ENCODE measurements around the gene PEX10. TPM values are rescaled to one million over a fixed set of nuclear protein-coding genes. Genes with fewer than 3 reads are reported as not detected.
"Not testable (repeated sequence)": the region's sequence is repeated elsewhere in the genome, so short reads cannot be mapped to it uniquely, and the experiment has no call there.

The PEX10 gene
- total RNA-seq, 8 experiments from 2014 or later, result 11.3 to 27.8 (median 20.9) TPM

GRCh38 chr1:2440346-2440745 is 28.0 kb upstream of the PEX10 start:
- H3K4me1 ChIP-seq (replicated peaks in 1 of 2), result peaks cover 31 to 42% of the 10 kb centered on the region in 2 donors
- not testable (repeated sequence) for H3K27ac ChIP-seq; H3K4me3 ChIP-seq; ATAC-seq (replicated peaks in 6 of 8)
- 85 to 96% (median 92%) methylated on average over 5 to 21 of the region's 23 CpGs; no CpG with 5 or more reads in 1 of the 10 experiments for WGBS, 10 experiments
- in situ Hi-C loops (cut with MboI; ENCODE audit: low pct_unique_long_range_greater_than_20kb in 2 of 9, low sequenced_read_pairs in 9 of 9, unreplicated experiment in 9 of 9), result loop anchor here in 1 of 9 experiments (25.0 kb wide), 1 partner anchor 97 kb away; the partner anchor contains the start of genes HES5 and PANK4

DNA sequence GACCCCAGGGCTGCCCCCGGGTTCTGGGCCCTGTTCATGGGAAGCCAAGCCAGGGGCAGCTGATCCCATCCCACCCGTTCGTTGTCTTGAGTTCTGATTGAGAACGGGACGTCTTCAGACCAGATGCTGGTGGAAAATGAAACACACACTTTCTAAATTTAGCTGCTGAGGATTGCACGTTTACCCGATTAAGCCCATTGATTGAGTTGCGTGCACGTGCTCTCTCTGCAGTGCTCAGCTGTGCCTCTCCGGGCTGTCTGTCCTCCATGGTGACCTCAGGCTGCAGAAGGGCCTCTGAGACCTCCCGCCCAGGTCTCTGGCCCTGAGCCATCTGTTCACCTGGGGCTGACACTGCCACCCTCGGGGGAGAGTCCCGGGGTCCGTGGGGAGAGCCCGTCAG is 27.0 kb upstream of the PEX10 start:
- 39 to 70% (median 60%) methylated on average over 1 to 13 of the region's 15 CpGs; no CpG with 5 or more reads in 6 of the 10 experiments for WGBS, 10 experiments
- Histone ChIP-seq H3K27ac (peak overlapping the region in 1 of 2 donors; percentile 48), H3K4me3 (no peak overlapping the region), H3K4me1 (replicated peaks in 1 of 2) (peaks cover 22 to 40% of the 10 kb centered on the region in 2 donors)
- ATAC-seq (replicated peaks in 6 of 8), result no peak
- in situ Hi-C loops (cut with MboI; ENCODE audit: low pct_unique_long_range_greater_than_20kb in 2 of 9, low sequenced_read_pairs in 9 of 9, unreplicated experiment in 9 of 9), result loop anchor here in 1 of 9 experiments (25.0 kb wide), 1 partner anchor 98 kb away; the partner anchor contains the start of genes HES5 and PANK4

GRCh38 chr1:2438641-2439040 is 26.3 kb upstream of the PEX10 start:
- Histone ChIP-seq H3K27ac (no peak overlapping the region), H3K4me1 (replicated peaks in 1 of 2) (peaks cover 25 to 42% of the 10 kb centered on the region in 2 donors), H3K4me3 (no peak overlapping the region)
- in situ Hi-C loops (cut with MboI; ENCODE audit: low pct_unique_long_range_greater_than_20kb in 2 of 9, low sequenced_read_pairs in 9 of 9, unreplicated experiment in 9 of 9), result loop anchor here in 1 of 9 experiments (25.0 kb wide), 1 partner anchor 99 kb away; the partner anchor contains the start of genes HES5 and PANK4
- 69 to 100% (median 90%) methylated on average over 1 to 10 of the region's 14 CpGs; no CpG with 5 or more reads in 6 of the 10 experiments for WGBS, 10 experiments
- ATAC-seq (replicated peaks in 6 of 8), result no peak

GRCh38 chr1:2438038-2438437 is 25.7 kb upstream of the PEX10 start:
- Histone ChIP-seq H3K4me1 (replicated peaks in 1 of 2) (peaks cover 28 to 45% of the 10 kb centered on the region in 2 donors), H3K4me3 (no peak overlapping the region), H3K27ac (no peak overlapping the region)
- 48 to 91% (median 83%) methylated on average over 2 to 9 of the region's 15 CpGs; no CpG with 5 or more reads in 6 of the 10 experiments for WGBS, 10 experiments
- in situ Hi-C loops (cut with MboI; ENCODE audit: low pct_unique_long_range_greater_than_20kb in 2 of 9, low sequenced_read_pairs in 9 of 9, unreplicated experiment in 9 of 9), result loop anchor here in 1 of 9 experiments (25.0 kb wide), 1 partner anchor 99 kb away; the partner anchor contains the start of genes HES5 and PANK4
- ATAC-seq (replicated peaks in 6 of 8), result peak in 1 of 8 experiments; percentile 62

- 45 to 100% (median 75%) methylated on average over 1 to 14 of the region's 15 CpGs; no CpG with 5 or more reads in 2 of the 10 experiments for WGBS, 10 experiments
- Histone ChIP-seq H3K27ac (no peak overlapping the region), H3K4me1 (replicated peaks in 1 of 2) (peaks cover 28 to 45% of the 10 kb centered on the region in 2 donors), H3K4me3 (no peak overlapping the region)
- in situ Hi-C loops (cut with MboI; ENCODE audit: low pct_unique_long_range_greater_than_20kb in 2 of 9, low sequenced_read_pairs in 9 of 9, unreplicated experiment in 9 of 9), result loop anchor here in 1 of 9 experiments (25.0 kb wide), 1 partner anchor 100 kb away; the partner anchor contains the start of genes HES5 and PANK4
- no peak for ATAC-seq (replicated peaks in 6 of 8)
Measured at GRCh38 chr1:2437617-2438016, 25.3 kb upstream of the PEX10 start.

DNA sequence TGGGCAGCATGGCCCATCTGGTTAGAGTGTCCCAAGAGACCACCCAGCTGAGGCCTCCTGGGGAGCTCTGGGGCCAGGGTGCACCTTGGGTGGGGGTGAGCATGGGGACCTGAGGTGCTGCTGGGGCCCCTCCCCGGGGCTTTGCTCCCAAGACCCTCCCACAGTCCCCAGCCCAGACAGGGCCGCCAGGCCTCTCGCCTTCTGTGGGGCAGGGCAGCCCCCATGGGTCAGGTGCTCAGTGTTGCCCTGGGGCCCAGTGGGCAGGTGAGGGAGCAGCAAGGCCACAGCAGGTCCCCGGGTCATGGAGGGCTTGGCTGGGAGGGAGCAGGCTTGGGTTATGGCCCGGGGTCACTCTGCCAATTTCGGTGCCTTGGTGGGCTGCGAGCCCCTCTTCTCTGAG is 24.5 kb upstream of the PEX10 start:
- Histone ChIP-seq H3K4me1 (replicated peaks in 1 of 2) (peaks cover 33 to 49% of the 10 kb centered on the region in 2 donors), H3K4me3 (no peak overlapping the region), H3K27ac (no peak overlapping the region)
- in situ Hi-C loops (cut with MboI; ENCODE audit: low pct_unique_long_range_greater_than_20kb in 2 of 9, low sequenced_read_pairs in 9 of 9, unreplicated experiment in 9 of 9), result loop anchor here in 1 of 9 experiments (25.0 kb wide), 1 partner anchor 100 kb away; the partner anchor contains the start of genes HES5 and PANK4
- 17 to 68% (median 33%) methylated on average over 1 to 4 of the region's 7 CpGs; no CpG with 5 or more reads in 7 of the 10 experiments for WGBS, 10 experiments
- ATAC-seq (replicated peaks in 6 of 8), result no peak

DNA sequence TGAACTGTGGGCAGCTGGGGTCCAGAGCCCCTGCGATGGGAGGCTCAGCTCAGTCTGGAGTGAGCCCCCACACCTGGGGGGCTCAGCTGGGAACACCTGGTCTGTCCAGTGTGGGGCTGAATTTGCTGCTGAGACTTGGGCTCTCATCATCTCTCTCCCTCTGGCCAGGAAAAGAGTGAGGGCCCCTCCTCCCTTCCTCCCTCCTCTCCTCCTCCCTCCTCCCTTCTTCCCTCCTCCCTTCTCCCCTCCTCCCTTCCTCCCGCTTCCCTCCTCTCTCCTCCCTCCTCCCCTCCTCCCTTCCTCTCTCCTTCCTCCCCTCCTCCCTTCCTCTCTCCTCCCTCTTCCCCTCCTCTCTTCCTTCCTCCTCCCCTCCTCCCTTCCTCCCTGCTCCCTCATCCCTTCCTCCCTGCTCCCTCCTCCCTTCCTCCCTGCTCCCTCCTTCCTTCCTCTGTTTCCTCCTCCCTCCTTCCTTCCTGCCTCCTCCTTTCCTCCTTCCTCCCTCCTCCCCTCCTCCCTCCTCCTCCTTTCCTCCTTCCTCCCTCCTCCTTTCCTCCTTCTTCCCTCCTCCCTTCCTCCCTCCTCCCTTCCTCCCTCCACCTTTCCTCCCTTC is 23.5 kb upstream of the PEX10 start:
- no peak overlapping the region for H3K4me3 ChIP-seq
- H3K27ac ChIP-seq, result no peak overlapping the region
- in situ Hi-C loops (cut with MboI; ENCODE audit: low pct_unique_long_range_greater_than_20kb in 2 of 9, low sequenced_read_pairs in 9 of 9, unreplicated experiment in 9 of 9), result loop anchor here in 1 of 9 experiments (25.0 kb wide), 1 partner anchor 101 kb away; the partner anchor contains the start of genes HES5 and PANK4
- ATAC-seq (replicated peaks in 6 of 8), result no peak
- no CpG with 5 or more reads among the region's 2 CpGs for WGBS, 10 experiments
- peaks cover 44 to 59% of the 10 kb centered on the region in 2 donors for H3K4me1 ChIP-seq (replicated peaks in 1 of 2)

DNA sequence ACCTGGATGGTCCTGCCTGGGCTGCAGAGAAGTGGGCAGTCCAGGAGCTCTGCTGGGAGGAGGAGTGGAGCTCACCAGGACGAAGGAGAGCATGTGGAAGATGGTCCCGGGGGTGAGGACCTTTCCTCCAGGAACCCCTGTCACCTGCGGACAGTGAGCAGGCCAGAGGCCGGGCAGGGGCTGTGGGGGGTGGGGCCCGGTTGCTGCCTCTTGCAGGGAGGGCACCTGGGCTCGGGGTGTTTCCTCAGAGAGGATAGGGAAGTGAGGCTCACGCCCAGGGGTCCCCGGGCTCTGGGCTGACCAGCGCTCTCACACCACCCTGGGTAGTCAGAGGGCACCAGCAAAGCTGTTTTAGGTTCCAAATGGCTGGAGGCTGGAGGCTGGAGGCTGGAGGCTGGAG is 22.7 kb upstream of the PEX10 start:
- ATAC-seq (replicated peaks in 6 of 8), result no peak
- H3K27ac ChIP-seq, result no peak overlapping the region
- peaks cover 46 to 61% of the 10 kb centered on the region in 2 donors for H3K4me1 ChIP-seq (replicated peaks in 1 of 2)
- WGBS, 10 experiments, result 78 to 80% methylated on average over 1 to 2 of the region's 9 CpGs; no CpG with 5 or more reads in 8 of the 10 experiments
- in situ Hi-C loops (cut with MboI; ENCODE audit: low pct_unique_long_range_greater_than_20kb in 2 of 9, low sequenced_read_pairs in 9 of 9, unreplicated experiment in 9 of 9), result loop anchor here in 1 of 9 experiments (25.0 kb wide), 1 partner anchor 102 kb away; the partner anchor contains the start of genes HES5 and PANK4
- H3K4me3 ChIP-seq, result no peak overlapping the region

- Histone ChIP-seq H3K4me1 (replicated peaks in 1 of 2) (peaks cover 40 to 52% of the 10 kb centered on the region in 2 donors), H3K4me3 (no peak overlapping the region), H3K27ac (no peak overlapping the region)
- no peak for ATAC-seq (replicated peaks in 6 of 8)
- in situ Hi-C loops (cut with MboI; ENCODE audit: low pct_unique_long_range_greater_than_20kb in 2 of 9, low sequenced_read_pairs in 9 of 9, unreplicated experiment in 9 of 9), result loop anchor here in 1 of 9 experiments (25.0 kb wide), 1 partner anchor 103 kb away; the partner anchor contains the start of genes HES5 and PANK4
- 40 to 86% (median 80%) methylated on average over 1 to 24 of the region's 34 CpGs; no CpG with 5 or more reads in 6 of the 10 experiments for WGBS, 10 experiments
Measured at GRCh38 chr1:2433936-2434655, 21.7 kb upstream of the PEX10 start.

DNA sequence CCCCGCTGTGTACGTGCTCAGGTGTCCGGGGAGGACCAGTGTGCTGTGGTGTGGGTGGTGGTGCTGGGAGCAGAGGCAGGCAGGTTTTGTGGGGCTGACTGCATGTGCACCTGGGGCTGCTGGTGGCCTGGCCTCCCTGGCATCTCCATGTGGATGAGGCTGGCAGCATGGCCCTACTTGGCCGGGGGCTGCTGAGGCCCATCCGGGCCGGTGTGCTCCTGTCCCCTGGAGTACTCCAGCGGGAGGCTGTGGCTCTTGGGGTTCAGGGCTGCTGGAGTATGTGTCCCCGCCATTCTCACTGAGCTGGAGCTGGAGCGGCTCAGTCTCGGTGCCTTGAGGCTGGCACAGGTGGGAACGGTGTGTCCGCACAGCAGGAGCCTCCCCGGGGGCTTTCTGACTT is 20.8 kb upstream of the PEX10 start:
- in situ Hi-C loops (cut with MboI; ENCODE audit: low pct_unique_long_range_greater_than_20kb in 2 of 9, low sequenced_read_pairs in 9 of 9, unreplicated experiment in 9 of 9), result loop anchor here in 1 of 9 experiments (25.0 kb wide), 1 partner anchor 104 kb away; the partner anchor contains the start of genes HES5 and PANK4
- 11 to 100% (median 81%) methylated on average over 1 to 12 of the region's 13 CpGs; no CpG with 5 or more reads in 2 of the 10 experiments for WGBS, 10 experiments
- H3K4me1 ChIP-seq (replicated peaks in 1 of 2), result peaks cover 39 to 47% of the 10 kb centered on the region in 2 donors

DNA sequence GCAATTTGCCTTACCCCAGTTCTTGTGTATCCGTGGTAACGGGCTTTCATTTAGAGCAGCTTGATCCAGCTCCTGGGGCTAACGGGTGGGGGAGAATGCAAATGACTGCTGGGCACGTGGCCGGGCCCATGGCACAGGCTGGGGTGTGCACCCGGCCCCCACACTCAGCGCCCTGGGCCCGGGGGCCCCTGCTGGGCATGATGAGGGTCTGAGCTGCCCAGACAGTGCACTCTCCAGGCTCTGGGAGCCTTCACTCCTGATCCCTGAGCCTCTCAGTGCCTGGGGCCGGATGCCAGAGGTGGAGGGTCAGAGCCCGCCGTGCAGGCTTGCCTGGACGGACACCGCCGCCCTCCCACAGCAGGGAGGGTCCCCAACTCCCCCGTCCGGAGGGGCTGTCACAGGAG is 20.1 kb upstream of the PEX10 start:
- 6 to 34% (median 18%) methylated on average over 2 to 8 of the region's 16 CpGs; no CpG with 5 or more reads in 6 of the 10 experiments for WGBS, 10 experiments
- in situ Hi-C loops (cut with MboI; ENCODE audit: low pct_unique_long_range_greater_than_20kb in 2 of 9, low sequenced_read_pairs in 9 of 9, unreplicated experiment in 9 of 9), result loop anchor here in 1 of 9 experiments (25.0 kb wide), 1 partner anchor 105 kb away; the partner anchor contains the start of genes HES5 and PANK4
- no peak overlapping the region for H3K4me3 ChIP-seq
- peak; percentile 19 to 61 (median 52) for ATAC-seq (replicated peaks in 6 of 8)
- H3K4me1 ChIP-seq (replicated peaks in 1 of 2), result peaks cover 39 to 47% of the 10 kb centered on the region in 2 donors
- peak overlapping the region in 1 of 2 donors; percentile 3 for H3K27ac ChIP-seq

More for the DNA sequence above, 20.8 kb upstream of the PEX10 start:
- H3K4me3 ChIP-seq, result no peak overlapping the region
- ATAC-seq (replicated peaks in 6 of 8), result no peak
- H3K27ac ChIP-seq, result no peak overlapping the region

DNA sequence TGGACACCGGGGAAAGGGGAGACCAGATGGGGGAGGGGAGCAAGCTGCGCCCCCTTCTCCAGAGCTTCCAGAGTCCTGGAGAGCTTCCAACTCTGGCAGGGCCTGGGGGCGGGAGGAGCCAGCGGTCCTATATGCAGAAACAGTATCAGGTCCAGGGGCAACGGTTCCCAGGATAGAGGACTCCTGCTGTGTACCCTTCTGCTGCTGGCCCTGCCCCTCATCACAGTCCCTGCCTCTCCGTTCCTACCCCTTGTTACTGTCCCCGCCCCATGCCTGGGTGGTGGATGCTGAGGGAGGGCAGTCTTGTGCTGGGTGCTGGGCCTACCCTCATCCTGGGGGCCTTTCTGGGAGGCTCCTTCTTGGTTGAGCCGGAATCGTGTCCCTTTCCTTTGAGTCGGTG is 19.2 kb upstream of the PEX10 start:
- peaks cover 43 to 52% of the 10 kb centered on the region in 2 donors for H3K4me1 ChIP-seq (replicated peaks in 1 of 2)
- peak overlapping the region in 1 of 2 donors; percentile 23 for H3K27ac ChIP-seq
- no peak overlapping the region for H3K4me3 ChIP-seq
- peak in 5 of 8 experiments; percentile 49 to 56 (median 51) for ATAC-seq (replicated peaks in 6 of 8)
- in situ Hi-C loops (cut with MboI; ENCODE audit: low pct_unique_long_range_greater_than_20kb in 2 of 9, low sequenced_read_pairs in 9 of 9, unreplicated experiment in 9 of 9), result loop anchor here in 1 of 9 experiments (25.0 kb wide), 1 partner anchor 106 kb away; the partner anchor contains the start of genes HES5 and PANK4
- WGBS, 10 experiments, result 70 to 80% methylated on average over 1 to 2 of the region's 10 CpGs; no CpG with 5 or more reads in 8 of the 10 experiments
